Stimulated activated CD8-positive, alpha-beta memory T cell treated with anti-CD3 and anti-CD28 coated beads, Interleukin-12 subunit alpha, Interleukin-12 subunit beta, amount 100 ng/mL, for 4 hours (primary cell): ENCODE measurements around the gene AEBP1.

ENCODE experiments used
- DNase-seq: peaks from one replicate; pipeline ENCODE4 v3.0.0-alpha.2; 2020; ENCODE audit warnings: low read depth

The AEBP1 gene

DNA sequence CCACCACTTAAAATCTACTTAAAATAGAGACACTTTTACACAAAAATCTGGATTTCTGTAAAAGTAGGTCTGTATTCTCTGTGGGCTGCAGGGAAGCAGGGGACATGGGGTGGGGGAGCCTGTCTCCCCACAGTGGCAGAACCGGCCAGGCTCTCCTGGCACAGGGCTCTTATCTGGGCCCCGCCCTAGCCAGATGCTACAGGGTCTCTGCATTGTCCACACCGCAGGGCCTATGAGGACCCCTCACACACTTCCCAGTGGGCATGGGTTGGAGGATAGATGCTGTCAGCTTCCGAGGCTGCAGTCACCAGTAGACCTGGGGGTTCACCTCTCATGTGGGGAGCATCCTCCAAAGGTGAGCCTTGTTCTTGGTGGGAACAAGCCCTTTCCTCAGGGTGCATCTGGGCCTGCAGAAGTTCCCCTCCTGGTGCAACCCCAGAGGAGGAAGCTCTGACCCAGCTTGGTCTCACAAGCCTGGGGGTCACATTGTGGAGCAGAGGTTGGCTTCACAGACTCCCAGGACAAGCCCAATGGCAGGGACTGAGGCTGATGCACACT is 52.4 kb downstream of the AEBP1 start:
- no peak for DNase-seq

DNA sequence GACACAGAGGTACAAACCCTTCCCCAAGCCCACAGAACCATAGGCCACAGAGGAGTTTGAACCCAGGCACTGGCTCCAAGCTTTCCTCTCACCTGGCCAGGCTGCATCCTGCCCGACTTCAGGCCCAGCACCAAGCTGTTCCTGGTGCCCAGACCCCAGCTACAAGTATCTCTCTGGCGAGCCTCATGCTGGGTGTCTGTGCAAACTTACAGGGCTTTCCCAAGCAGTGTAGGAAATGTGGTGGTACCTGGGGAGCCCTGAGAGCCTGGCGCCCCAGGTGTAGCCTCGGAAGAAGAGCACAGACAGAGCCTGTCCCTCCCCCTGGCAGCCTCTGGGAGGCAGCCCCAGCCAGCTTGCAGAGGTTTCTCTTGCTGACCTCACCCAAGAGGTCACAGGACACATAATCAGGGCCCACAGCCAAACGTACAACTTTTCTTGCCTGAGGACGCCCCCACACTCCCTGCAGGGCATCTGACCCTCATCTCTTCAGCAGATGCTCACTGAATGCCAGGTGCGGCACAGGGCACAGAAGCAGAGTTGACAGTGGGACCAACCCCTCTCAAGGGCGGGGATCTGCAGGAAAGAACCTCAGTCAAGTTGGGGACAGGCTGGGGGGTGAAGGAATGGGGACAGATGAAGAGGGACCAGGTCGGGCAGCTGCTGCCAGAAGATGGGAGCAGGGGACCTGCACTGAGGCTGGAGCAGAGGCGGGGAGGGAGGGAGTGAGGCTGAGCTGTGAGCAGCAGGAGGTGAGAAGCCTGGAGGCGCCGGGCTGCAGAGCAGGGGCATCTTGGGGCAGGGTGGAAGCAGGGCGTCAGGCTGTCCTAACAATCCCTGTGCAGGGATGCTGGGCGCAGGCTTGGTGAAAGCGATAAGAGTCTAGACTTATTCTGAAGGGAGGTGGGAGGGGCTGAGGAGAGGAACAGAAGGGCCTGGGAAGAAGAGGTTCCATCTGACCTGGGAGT is 53.3 kb downstream of the AEBP1 start:
- DNase-seq, result no peak

DNA sequence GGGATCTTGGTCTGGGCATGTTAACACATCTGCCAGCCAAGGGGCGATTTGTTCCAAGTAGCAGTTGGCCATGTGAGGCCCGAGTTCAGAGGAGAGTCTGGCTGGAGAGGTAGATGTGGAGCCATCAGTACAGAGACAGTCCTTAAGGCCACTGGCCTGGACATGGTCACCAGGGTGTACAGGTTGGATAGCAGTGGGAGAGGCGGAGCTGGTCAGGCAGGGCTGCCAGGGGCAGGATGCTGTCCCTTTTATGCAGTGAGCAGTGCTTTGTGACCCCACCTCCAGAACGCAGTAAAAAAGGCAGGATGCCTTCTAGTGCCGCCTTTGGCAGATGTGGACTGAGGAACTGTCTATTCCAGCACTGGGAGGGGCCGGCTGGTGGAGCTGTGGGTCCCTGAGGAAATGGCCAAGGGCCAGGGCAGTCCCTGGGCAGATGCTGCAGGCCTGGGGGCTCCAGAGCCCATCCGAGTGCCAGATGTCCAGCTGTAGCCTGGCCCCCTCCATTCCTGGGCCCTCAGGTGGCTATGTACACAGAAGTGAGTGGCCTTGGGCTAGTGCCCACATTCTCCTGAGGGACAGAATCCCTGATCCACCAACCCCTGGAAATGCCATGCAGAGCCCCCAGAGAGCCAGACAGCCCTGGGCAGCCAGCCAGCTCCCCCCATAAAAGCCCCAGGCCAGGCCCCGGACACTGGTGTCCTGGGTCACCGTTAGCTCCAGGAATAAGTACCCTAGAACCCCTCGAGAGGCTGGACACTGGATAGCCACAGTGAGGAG is 54.1 kb downstream of the AEBP1 start:
- DNase-seq, result no peak

DNA sequence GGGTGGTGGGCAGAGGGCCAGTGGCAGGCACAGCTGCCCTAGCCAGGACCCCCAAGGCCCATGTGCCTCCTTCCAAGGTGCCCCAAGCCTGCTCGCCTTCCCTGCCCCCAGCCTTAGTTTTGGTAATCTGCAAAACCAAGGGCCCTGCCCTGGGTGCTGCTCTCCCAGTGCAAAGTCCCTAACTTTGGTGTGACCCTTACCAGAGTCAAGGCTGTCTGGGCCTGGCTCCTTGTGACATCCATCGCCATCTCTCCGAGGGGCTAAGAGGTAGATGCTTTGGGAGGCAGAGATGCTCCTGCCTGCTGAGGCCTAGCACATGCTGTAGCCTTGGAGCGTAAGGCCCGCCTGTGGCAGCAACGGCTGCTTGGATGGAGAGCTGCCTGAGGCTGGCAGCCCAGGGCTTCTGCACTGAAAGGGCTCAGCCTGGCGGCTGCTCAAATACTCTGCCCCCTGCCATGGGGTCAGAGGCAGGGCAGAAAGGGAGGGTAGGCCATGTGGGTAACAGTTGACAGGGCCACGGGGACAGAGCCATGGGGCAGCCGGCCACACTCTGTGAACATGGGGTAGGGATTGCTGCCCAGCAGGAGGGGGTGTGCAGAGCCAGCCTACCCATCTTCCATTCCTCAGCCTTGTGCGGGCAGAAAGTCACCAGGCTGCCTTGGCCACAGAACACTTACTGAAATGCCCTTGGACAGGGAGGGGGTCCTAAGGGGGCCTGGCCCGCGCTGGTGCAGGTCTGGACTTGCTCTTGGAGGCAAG is 54.9 kb downstream of the AEBP1 start:
- no peak for DNase-seq

DNA sequence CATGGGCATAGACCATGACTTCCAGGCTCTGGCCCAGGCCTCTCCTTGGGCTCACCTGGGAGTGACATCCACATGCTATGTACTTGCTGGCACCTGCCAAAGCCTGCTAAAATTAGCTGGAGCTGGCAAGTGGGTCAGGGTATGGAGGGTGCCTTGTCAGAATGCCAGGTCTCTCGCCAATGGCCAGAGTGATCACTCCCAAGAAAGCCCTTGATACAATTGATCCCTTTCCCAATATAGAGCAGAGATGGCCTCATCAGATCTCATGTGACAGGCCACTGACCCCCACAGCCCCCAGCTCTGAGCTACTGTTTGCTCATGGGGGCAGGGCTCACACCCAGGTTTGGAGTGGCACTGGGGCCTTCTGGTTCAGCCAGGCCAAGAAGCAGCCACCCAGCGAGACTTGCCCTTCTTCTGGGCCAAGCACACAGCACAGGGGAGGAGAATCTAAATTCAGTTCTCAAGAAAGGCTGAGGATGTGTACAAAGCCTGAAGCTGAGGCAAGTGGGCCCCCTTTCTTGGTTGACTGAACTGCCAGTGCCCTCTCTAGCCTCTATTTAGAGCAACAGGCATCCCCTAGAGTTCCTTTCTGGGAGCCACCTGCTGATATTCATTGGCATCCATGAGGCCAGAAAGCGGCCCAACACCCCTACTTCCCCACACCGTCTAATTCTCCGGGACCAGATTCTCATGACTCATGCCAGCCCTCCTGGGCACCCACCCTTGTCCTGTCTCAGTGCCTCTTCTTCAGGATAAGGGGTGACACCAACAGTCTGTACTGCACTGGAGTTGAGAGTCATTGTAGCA is 55.9 kb downstream of the AEBP1 start:
- no peak for DNase-seq

DNA sequence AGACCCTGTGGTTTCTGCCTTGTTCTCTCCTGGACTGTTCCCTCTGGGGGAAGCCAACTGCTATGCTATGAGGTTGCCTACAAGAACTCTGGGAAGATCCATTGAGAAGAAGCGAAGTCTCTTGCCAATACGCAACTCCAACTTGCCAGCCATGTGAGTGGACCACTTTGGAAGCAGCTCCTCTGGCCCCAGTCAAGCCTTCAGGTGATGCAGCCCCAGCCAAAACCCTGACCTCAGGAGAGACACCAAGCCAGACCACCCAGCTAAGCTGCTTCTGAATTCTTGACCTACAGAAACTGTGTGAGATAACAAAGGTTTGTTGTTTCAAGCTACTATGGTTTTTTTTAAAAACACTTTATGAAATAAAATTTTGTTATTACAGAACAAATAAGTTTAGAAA is 57.2 kb downstream of the AEBP1 start:
- DNase-seq, result no peak

DNA sequence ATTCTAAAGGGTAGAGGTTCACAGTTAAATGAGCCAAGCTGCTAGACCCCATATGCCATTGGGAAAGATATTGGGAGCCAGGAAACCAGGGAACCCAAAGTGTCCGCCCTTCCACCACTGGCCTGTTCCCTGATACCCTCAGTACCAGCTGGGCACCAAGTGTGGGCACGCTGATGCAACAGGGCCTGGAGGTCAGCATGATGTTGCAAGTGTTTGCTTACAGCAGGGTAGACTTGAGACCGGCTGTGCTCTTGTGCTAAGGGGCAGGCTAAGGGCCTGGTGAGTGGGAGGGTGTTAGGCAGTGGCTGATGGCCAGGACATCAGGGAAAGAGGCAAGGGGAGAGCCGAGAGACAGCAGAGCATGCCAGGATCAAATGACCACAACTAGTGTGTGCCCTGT is 58.0 kb downstream of the AEBP1 start:
- DNase-seq, result no peak

DNA sequence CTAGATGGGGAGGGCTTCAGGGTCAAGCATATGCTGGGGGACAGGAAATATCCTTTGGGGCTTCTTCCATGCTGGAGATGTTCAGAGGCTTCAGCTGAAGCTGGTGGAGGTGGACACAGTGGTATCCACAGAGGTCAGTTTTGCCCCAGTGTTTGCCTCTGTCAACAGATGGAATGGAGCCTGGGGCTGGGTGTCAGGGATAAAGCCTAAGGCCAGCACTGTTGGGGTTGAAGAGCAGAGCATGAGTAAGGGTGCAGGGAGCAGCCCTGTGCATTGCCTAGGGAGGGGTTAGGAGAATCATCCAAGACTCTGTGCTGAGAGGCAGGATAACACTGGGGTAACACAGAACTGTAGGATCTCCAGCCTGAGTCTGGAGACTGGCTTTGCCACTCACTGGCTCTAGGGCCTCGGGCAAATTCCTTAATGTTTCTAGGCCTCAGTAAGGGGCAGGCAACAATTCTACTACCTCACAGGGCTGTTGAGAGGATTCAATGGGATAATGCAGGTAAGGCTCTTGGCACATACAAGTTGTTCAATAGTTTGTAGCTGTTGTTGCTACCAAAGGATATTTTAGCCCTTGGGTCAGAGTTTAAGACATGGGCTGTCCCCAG is 58.7 kb downstream of the AEBP1 start:
- no peak for DNase-seq

DNA sequence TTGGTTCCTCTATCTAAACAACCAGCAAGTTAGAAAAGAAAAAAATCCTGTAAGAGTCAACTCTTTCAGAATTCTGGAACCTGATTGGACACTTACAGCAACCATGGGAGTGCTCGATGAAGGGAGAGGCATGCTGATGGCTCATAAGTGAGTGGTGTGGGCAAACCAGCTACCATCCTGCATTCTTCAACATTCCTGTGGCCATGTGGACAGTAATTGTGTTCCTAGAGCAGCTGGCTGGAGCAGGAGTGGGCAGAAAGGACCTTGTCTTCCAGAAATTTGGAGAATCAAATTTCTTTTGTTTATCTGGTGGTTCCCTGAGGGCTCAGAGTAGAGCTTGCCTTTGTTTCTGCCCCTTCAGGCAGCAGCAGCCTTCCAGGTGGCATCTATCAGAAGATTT is 59.4 kb downstream of the AEBP1 start:
- DNase-seq, result no peak
